NB4 (cell line): ENCODE measurements around the gene KDM8.
"Not testable (repeated sequence)": the region's sequence is repeated elsewhere in the genome, so short reads cannot be mapped to it uniquely, and the experiment has no call there.

ENCODE experiments used
- CTCF ChIP-seq: IDR thresholded peaks from one replicate; pipeline ENCODE4 v1.5.1; 2012; ENCODE audit warnings: low read depth, low read length
- MAX ChIP-seq: IDR thresholded peaks from 2 replicates; pipeline ENCODE4 v1.6.1; 2011; ENCODE audit warnings: low read depth, low read length
- MYC ChIP-seq: IDR thresholded peaks from 2 replicates; pipeline ENCODE4 v1.6.1; 2011; ENCODE audit warnings: low read depth, low read length
- POLR2A ChIP-seq: IDR thresholded peaks from 2 replicates; pipeline ENCODE4 v1.6.1; 2011; ENCODE audit warnings: mild to moderate bottlenecking; ENCODE audit not compliant: insufficient read length; ENCODE audit errors: extremely low read depth

- not testable (repeated sequence) for TF ChIP-seq CTCF, POLR2A, MYC, MAX
These were observed 59.6 kb downstream of the KDM8 start for GRCh38 chr16:27262904-27263423.
